B cell (primary cell): Measurements from ENCODE around the gene TENT4B. TPM values are rescaled to one million over a fixed set of nuclear protein-coding genes. Genes with fewer than 3 reads are reported as not detected.

Experiments
- ATAC-seq: fragments of 200-7000 bp; cut with Tn5 transposase; one replicate; pipeline ENCODE4 v1.10.0; 2021; ENCODE audit warnings: low read depth, mild to moderate bottlenecking, moderate number of reproducible peaks, moderate library complexity
- CTCF ChIA-PET: fragments of 350-600 bp; sonication (Branson Sonifier 250); formaldehyde crosslinking; loops from one replicate; lab custom pipeline; 2021; ENCODE audit warnings: antibody characterized with exemption, inconsistent platforms; lab: Charles Lee
- POLR2A ChIA-PET: fragments of 350-600 bp; sonication (Branson Sonifier 250); formaldehyde crosslinking; loops from one replicate; lab custom pipeline; 2021; ENCODE audit warnings: antibody characterized with exemption; lab: Charles Lee
- DNase-seq: peaks from one replicate; pipeline ENCODE4 v3.0.0; 2013
- H2AFZ ChIP-seq: 2 replicates; pipeline ENCODE4 v1.6.1; 2012; ENCODE audit warnings: mild to moderate bottlenecking, low read depth, low read length; ENCODE audit not compliant: insufficient read depth, poor library complexity, severe bottlenecking
- H3K27ac ChIP-seq, 2 donors: 1 replicate in 1 of 2; 2 replicates in 1 of 2; pipeline ENCODE4 v1.5.1; 2012 to 2013; ENCODE audit warnings: low read length in 2 of 2, mild to moderate bottlenecking in 2 of 2, moderate library complexity in 1 of 2
- H3K27me3 ChIP-seq, 4 experiments: fragments of 200-600 bp in 1 of 4; sonication (generic) in 1 of 4; replicated peaks in 1 of 4; 1 replicate in 2 of 4; 2 replicates in 2 of 4; pipeline versions ENCODE4 v1.6.1 to v1.7.0; 2013 to 2016; ENCODE audit warnings: low read length in 3 of 4, mild to moderate bottlenecking in 2 of 4, mixed read lengths in 1 of 4, moderate library complexity in 1 of 4; ENCODE audit not compliant: insufficient read depth in 4 of 4, control insufficient read depth in 3 of 4; ENCODE audit errors: control extremely low read depth in 1 of 4
- H3K36me3 ChIP-seq, 2 experiments: replicated peaks in 1 of 2; 1 replicate in 1 of 2; 2 replicates in 1 of 2; pipeline versions ENCODE4 v1.6.1 to v1.7.1; 2013; ENCODE audit warnings: low read length in 1 of 2; ENCODE audit not compliant: insufficient read depth in 2 of 2, control insufficient read depth in 1 of 2; ENCODE audit errors: control extremely low read depth in 1 of 2, extremely low read depth in 1 of 2
- H3K4me1 ChIP-seq, 2 donors: fragments of 200-600 bp in 1 of 2; sonication (generic) in 1 of 2; 1 replicate in 1 of 2; 2 replicates in 1 of 2; pipeline versions ENCODE4 v1.5.1 to v1.6.1; 2013 to 2017; ENCODE audit warnings: low read length in 2 of 2; ENCODE audit not compliant: control insufficient read depth in 2 of 2, insufficient read depth in 2 of 2
- H3K4me2 ChIP-seq: replicated peaks from 2 replicates; pipeline ENCODE3; 2012; ENCODE audit warnings: mild to moderate bottlenecking, low read depth, low read length; ENCODE audit not compliant: poor library complexity, severe bottlenecking
- H3K4me3 ChIP-seq, 5 experiments: fragments of 200-600 bp in 1 of 5; sonication (generic) in 1 of 5; 1 replicate in 3 of 5; 2 replicates in 2 of 5; pipeline versions ENCODE4 v1.5.1 to v1.7.0; 2011 to 2016; ENCODE audit warnings: low read length in 4 of 5, mild to moderate bottlenecking in 4 of 5, low read depth in 2 of 5, control low read depth in 1 of 5, moderate library complexity in 1 of 5; ENCODE audit not compliant: insufficient read depth in 1 of 5; ENCODE audit errors: control extremely low read depth in 1 of 5, extremely low read depth in 1 of 5
- H3K79me2 ChIP-seq: fragments of 200-600 bp; sonication (generic); one replicate; pipeline ENCODE4 v1.6.0; 2016; ENCODE audit warnings: low read length; ENCODE audit not compliant: control insufficient read depth, insufficient read depth
- H3K9ac ChIP-seq: fragments of 200-600 bp; sonication (generic); 2 replicates; pipeline ENCODE4 v1.6.1; 2017; ENCODE audit warnings: mild to moderate bottlenecking, low read length, moderate library complexity
- H3K9me3 ChIP-seq, 3 donors: one replicate each; pipeline versions ENCODE4 v1.6.1 to v1.7.1; 2013; ENCODE audit warnings: low read length in 2 of 3; ENCODE audit not compliant: control insufficient read depth in 2 of 3, insufficient read depth in 1 of 3; ENCODE audit errors: control extremely low read depth in 1 of 3
- H4K20me1 ChIP-seq: 2 replicates; pipeline ENCODE4 v1.6.0; 2012; ENCODE audit warnings: mild to moderate bottlenecking, low read length; ENCODE audit not compliant: insufficient read depth, control insufficient read depth, poor library complexity, severe bottlenecking
- H3K27ac Mint-ChIP-seq: one replicate; pipeline ENCODE4 v1.8.0; 2021; ENCODE audit warnings: mixed read lengths
- H3K27me3 Mint-ChIP-seq: one replicate; pipeline ENCODE4 v1.8.0; 2021; ENCODE audit warnings: mixed read lengths
- H3K4me1 Mint-ChIP-seq: one replicate; pipeline ENCODE4 v1.8.0; 2021; ENCODE audit warnings: mixed read lengths
- H3K4me3 Mint-ChIP-seq: one replicate; pipeline ENCODE4 v1.8.0; 2021; ENCODE audit warnings: mixed read lengths
- H3K9me3 Mint-ChIP-seq: one replicate; pipeline ENCODE4 v1.8.0; 2022; ENCODE audit warnings: mixed read lengths; ENCODE audit not compliant: insufficient read depth
- CTCF ChIP-seq: fragments of 200-600 bp; IDR thresholded peaks from one replicate; pipeline ENCODE4 v1.8.0; 2022; ENCODE audit warnings: antibody characterized with exemption, mild to moderate bottlenecking
- EZH2 ChIP-seq: IDR thresholded peaks from 2 replicates; pipeline ENCODE4 v1.6.1; 2012; ENCODE audit warnings: borderline replicate concordance, low read depth, mild to moderate bottlenecking, moderate library complexity, low read length; ENCODE audit not compliant: insufficient read depth, poor library complexity, severe bottlenecking
- WGBS: methylation state at CpG from one replicate; pipeline ENCODE4 v1.1.5; 2013; ENCODE audit warnings: missing lambda C conversion rate; ENCODE audit not compliant: insufficient coverage; 5-methylcytosine and 5-hydroxymethylcytosine counted together
- intact Hi-C: fragments of 100-400 bp; cut with micrococcal nuclease; formaldehyde crosslinking; loops from one replicate; pipeline ENCODE4 v1.10.0; 2022
- polyA plus RNA-seq: library from polyadenylated mRNA; depleted of rRNA; stranded (reverse); fragments of >200 nt; gene quantifications from 2 replicates; pipeline ENCODE4 v1.2.3, GENCODE V29; 2012
- total RNA-seq, 2 donors: library from RNA; stranded (reverse); fragments of 120-200 nt in 1 of 2; gene quantifications; 1 replicate in 1 of 2; 2 replicates in 1 of 2; pipeline versions ENCODE4 v1.2.3 to v1.2.4, GENCODE V29; 2013 to 2022

TENT4B gene
- total and polyA plus RNA-seq, 2 donors (not counting 1 experiment from before 2014, with no cell fraction given) = 6.1 to 17.1 TPM

GRCh38 chr16:50213939-50214519, 60.9 kb downstream of the TENT4B start:
- no peaks in the 10 kb centered on the region for H3K9me3 Mint-ChIP-seq
- Histone ChIP-seq H3K27ac (no peak overlapping the region), H3K4me1 (peaks cover 15 to 17% of the 10 kb centered on the region in 2 donors), H3K4me2 (no peak overlapping the region), H3K4me3 (no peak overlapping the region), H3K36me3 (peaks cover 12 to 43% of the 10 kb centered on the region in 2 experiments), H3K79me2 (peaks cover 11% of the 10 kb centered on the region), H3K9ac (no peak overlapping the region), H3K9me3 (no peaks in the 10 kb centered on the region), H4K20me1 (peaks cover 12% of the 10 kb centered on the region), H3K27me3 (no peaks in the 10 kb centered on the region), H2AFZ (no peak overlapping the region)
- H3K27ac Mint-ChIP-seq = no peak overlapping the region
- DNase-seq (peak; percentile 75), ATAC-seq (peak; percentile 60)
- ChIA-PET CTCF (interaction anchor here (0.6 to 8.2 kb wide), 20 partner anchors 8 to 592 kb away, joined by 3 to 142 read pairs (median 4); partner anchors contain the start of gene CNEP1R1), POLR2A (no interaction called here)
- H3K27me3 Mint-ChIP-seq = no peaks in the 10 kb centered on the region
- H3K4me1 Mint-ChIP-seq = peaks cover 18% of the 10 kb centered on the region
- TF ChIP-seq CTCF = peak; percentile 93
- no peak for TF ChIP-seq EZH2
- intact Hi-C loops = loop anchor here (1.0 to 5.0 kb wide), 7 partner anchors 68 to 593 kb away; partner anchors contain the start of gene CYLD
- WGBS = no CpG with 5 or more reads among the region's 4 CpGs
- H3K4me3 Mint-ChIP-seq = no peak overlapping the region

GRCh38 chr16:50215680-50216079, 62.6 kb downstream of the TENT4B start:
- H3K79me2 ChIP-seq = peaks cover 7% of the 10 kb centered on the region
- H3K4me1 ChIP-seq = peaks cover 0 to 1% of the 10 kb centered on the region in 2 donors
- H3K27me3 Mint-ChIP-seq = no peaks in the 10 kb centered on the region
- ChIA-PET POLR2A (no interaction called here), CTCF (interaction anchor here (0.7 to 8.2 kb wide), 4 partner anchors 63 to 451 kb away, joined by 3 to 142 read pairs (median 31); no protein-coding TSS in a partner anchor)
- TF ChIP-seq EZH2 (no peak), CTCF (no peak)
- H3K9me3 Mint-ChIP-seq = no peaks in the 10 kb centered on the region
- H3K4me2 ChIP-seq = no peak overlapping the region
- 100% methylated on average over 1 of the region's 4 CpGs for WGBS
- no peaks in the 10 kb centered on the region for H3K27me3 ChIP-seq
- no peak overlapping the region for H3K4me3 ChIP-seq
- DNase-seq (no peak), ATAC-seq (no peak)
- no peak overlapping the region for H2AFZ ChIP-seq
- intact Hi-C loops = loop anchor here (2.0 kb wide), 2 partner anchors 293 to 591 kb away; no protein-coding TSS in a partner anchor
- peaks cover 2% of the 10 kb centered on the region for H3K4me1 Mint-ChIP-seq
- no peaks in the 10 kb centered on the region for H3K9me3 ChIP-seq
- H3K27ac Mint-ChIP-seq = no peak overlapping the region
- peaks cover 3% of the 10 kb centered on the region for H4K20me1 ChIP-seq
- no peak overlapping the region for H3K27ac ChIP-seq
- peaks cover 12 to 44% of the 10 kb centered on the region in 2 experiments for H3K36me3 ChIP-seq
- no peak overlapping the region for H3K4me3 Mint-ChIP-seq
- H3K9ac ChIP-seq = no peak overlapping the region
